GM12878 (cell line): ENCODE results near the gene JAG1. TPM values are rescaled to one million over a fixed set of nuclear protein-coding genes. Genes with fewer than 3 reads are reported as not detected.

Source experiments
- ATAC-seq: fragments of 200-7000 bp; cut with Tn5 transposase; 3 replicates; pipeline ENCODE4 v1.9.1; 2020; ENCODE audit warnings: mild to moderate bottlenecking, moderate library complexity
- BruUV-seq: library from RNA; stranded (reverse); fragments of 400-500 nt; replicated peaks from 2 replicates; lab custom pipeline; 2021; lab: Mats Ljungman, UMichigan
- CTCF ChIA-PET: fragments of 300-600 bp; sonication (Branson Sonifier 250); formaldehyde crosslinking; extraction: SDS; loops from one replicate; lab custom pipeline; 2021; ENCODE audit warnings: inconsistent platforms; lab: Yijun Ruan, JAX
- POLR2A ChIA-PET: fragments of 350-600 bp; formaldehyde crosslinking; extraction: SDS; loops from one replicate; lab custom pipeline; 2021; ENCODE audit warnings: inconsistent platforms; lab: Charles Lee
- RAD21 ChIA-PET: fragments of 300-600 bp; sonication (Branson Sonifier 250); formaldehyde crosslinking; loops from one replicate; lab custom pipeline; 2023; ENCODE audit warnings: antibody characterized with exemption; ENCODE audit not compliant: unreplicated experiment; lab: Charles Lee
- SMC1A ChIA-PET: fragments of 300-600 bp; sonication (Branson Sonifier 250); formaldehyde crosslinking; loops from one replicate; lab custom pipeline; 2023; ENCODE audit not compliant: unreplicated experiment, uncharacterized antibody; lab: Charles Lee
- DNase-seq: peaks from one replicate; pipeline ENCODE4 v3.0.0-alpha.2; 2011; ENCODE audit warnings: low read depth, low spot score
- FAIRE-seq: peaks from 3 replicates; lab custom pipeline; 2011; peaks lifted over from hg19 to GRCh38; lab: Jason Lieb, UNC
- H2AFZ ChIP-seq: 2 replicates; pipeline ENCODE4 v1.6.0; 2011; ENCODE audit warnings: low read depth, low read length, control low read depth; ENCODE audit not compliant: control insufficient read depth
- H3K27ac ChIP-seq: 2 replicates; pipeline ENCODE4 v1.5.1; 2011; ENCODE audit warnings: control low read depth; ENCODE audit not compliant: control insufficient read depth, insufficient read depth
- H3K27me3 ChIP-seq, 2 experiments: replicated peaks in 1 of 2; 2 replicates each; pipeline versions ENCODE4 v1.6.0 to v1.6.1; 2011; ENCODE audit warnings: low read length in 1 of 2; ENCODE audit not compliant: control insufficient read depth in 2 of 2, insufficient read depth in 2 of 2
- H3K36me3 ChIP-seq, 2 experiments: 2 replicates each; pipeline ENCODE4 v1.5.1; 2011; ENCODE audit warnings: low read length in 1 of 2; ENCODE audit not compliant: control insufficient read depth in 2 of 2, insufficient read depth in 2 of 2
- H3K4me1 ChIP-seq: 2 replicates; pipeline ENCODE4 v1.6.1; 2011; ENCODE audit warnings: mild to moderate bottlenecking, low read length, moderate library complexity, mixed read lengths; ENCODE audit not compliant: control insufficient read depth, insufficient read depth
- H3K4me2 ChIP-seq: 2 replicates; pipeline ENCODE4 v1.6.0; 2011; ENCODE audit warnings: control low read depth; ENCODE audit not compliant: control insufficient read depth, insufficient read depth
- H3K4me3 ChIP-seq: fragments of 200-600 bp; sonication (generic); 2 replicates; pipeline ENCODE4 v1.5.1; 2016
- H3K79me2 ChIP-seq: 2 replicates; pipeline ENCODE4 v1.6.0; 2011; ENCODE audit warnings: low read length; ENCODE audit not compliant: control insufficient read depth, insufficient read depth
- H3K9ac ChIP-seq: 2 replicates; pipeline ENCODE4 v1.8.0; 2011; ENCODE audit warnings: low read length, control low read depth, mixed read lengths; ENCODE audit not compliant: control insufficient read depth, insufficient read depth
- H3K9me3 ChIP-seq: replicated peaks from 3 replicates; pipeline ENCODE4 v1.5.1; 2011; ENCODE audit warnings: mild to moderate bottlenecking, low read length; ENCODE audit not compliant: control insufficient read depth, insufficient read depth
- H4K20me1 ChIP-seq: 2 replicates; pipeline ENCODE4 v1.6.0; 2011; ENCODE audit not compliant: control insufficient read depth, insufficient read depth
- ASH2L ChIP-seq: fragments of 300-600, 200-600 bp; sonication (generic); IDR thresholded peaks from 2 replicates; pipeline ENCODE4 v1.6.1; 2017; ENCODE audit warnings: low read depth, mild to moderate bottlenecking, borderline replicate concordance
- BHLHE40 ChIP-seq, 2 experiments: fragments of 450-650 bp in 1 of 2; IDR thresholded peaks; 2 replicates each; pipeline ENCODE4 v1.6.1; 2011 to 2017; ENCODE audit warnings: low read depth in 2 of 2, borderline replicate concordance in 1 of 2, improper control_type of control experiment in 1 of 2, low read length in 1 of 2, mild to moderate bottlenecking in 1 of 2
- CHD4 ChIP-seq: fragments of 200-600 bp; sonication (generic); IDR thresholded peaks from 2 replicates; pipeline ENCODE4 v1.6.1; 2016; ENCODE audit warnings: mild to moderate bottlenecking
- MEF2A ChIP-seq: IDR thresholded peaks from 2 replicates; pipeline ENCODE4 v1.6.1; 2011; ENCODE audit warnings: low read depth, mild to moderate bottlenecking, low read length, moderate library complexity; ENCODE audit not compliant: insufficient read depth
- MTA2 ChIP-seq: fragments of 450-650 bp; IDR thresholded peaks from 2 replicates; pipeline ENCODE4 v1.6.1; 2016; ENCODE audit warnings: low read depth, mild to moderate bottlenecking, moderate library complexity
- TCF7 ChIP-seq: IDR thresholded peaks from 2 replicates; pipeline ENCODE4 v1.6.1; 2014; ENCODE audit warnings: antibody characterized with exemption, borderline replicate concordance
- ZNF384 ChIP-seq: IDR thresholded peaks from 2 replicates; pipeline ENCODE4 v1.6.1; 2012; ENCODE audit warnings: low read depth, mild to moderate bottlenecking, low read length, improper control_type of control experiment, borderline replicate concordance
- ZNF622 ChIP-seq: fragments of 450-650 bp; IDR thresholded peaks from 2 replicates; pipeline ENCODE4 v1.6.1; 2017; ENCODE audit warnings: mild to moderate bottlenecking, inconsistent platforms
- WGBS: methylation state at CpG from one replicate; pipeline ENCODE4 v1.1.6; 2016; ENCODE audit warnings: low lambda C conversion rate; ENCODE audit not compliant: insufficient replicate concordance, insufficient coverage; ENCODE audit errors: missing lambda C conversion rate; 5-methylcytosine and 5-hydroxymethylcytosine counted together
- in situ Hi-C: fragments of 300-500 bp; cut with MboI; formaldehyde crosslinking; loops from 9 replicates; pipeline ENCODE4 v1.14.3; 2018; ENCODE audit warnings: mixed read lengths
- intact Hi-C: fragments of 100-400 bp; cut with micrococcal nuclease; formaldehyde crosslinking; loops from one replicate; pipeline ENCODE4 v1.14.2; 2022; ENCODE audit not compliant: unreplicated experiment
- polyA plus RNA-seq, 11 experiments: library from polyadenylated mRNA; depleted of rRNA in 4 of 11; unstranded in 6 of 11; stranded (reverse) in 5 of 11; fragments of >200 nt; fragmentation: Nextera tagmentation in 4 of 11; fragmentation: Illumina TruSeq in 1 of 11; extraction: Ambion mirVana in 4 of 11; extraction: Trizol in 1 of 11; gene quantifications; 1 replicate in 1 of 11; 2 replicates in 10 of 11; pipeline versions ENCODE4 v1.2.1 to v1.2.3, GENCODE V29; 2011 to 2016; ENCODE audit warnings: inconsistent platforms in 2 of 11, missing spikeins in 2 of 11, low read depth in 1 of 11
- total RNA-seq, 4 experiments: library from RNA; depleted of rRNA in 3 of 4; stranded (reverse); fragments of >200 nt in 3 of 4; fragmentation: Illumina TruSeq in 1 of 4; extraction: Trizol in 1 of 4; gene quantifications; 2 replicates each; pipeline versions ENCODE4 v1.2.1 to v1.2.3, GENCODE V29; 2013 to 2021
- TF ChIP-seq, protein P1 (sequence below): fragments of 450-650 bp; IDR thresholded peaks from 2 replicates; pipeline ENCODE4 v1.6.1; 2017; ENCODE audit warnings: borderline replicate concordance
- TF ChIP-seq, protein P2 (sequence below): fragments of 150-350 bp; IDR thresholded peaks from 2 replicates; pipeline ENCODE4 v1.6.1; 2016; ENCODE audit warnings: low read depth, low read length
- TF ChIP-seq, protein P3 (sequence below): IDR thresholded peaks from 2 replicates; pipeline ENCODE4 v1.6.1; 2012; ENCODE audit warnings: low read length, inconsistent platforms

The JAG1 gene
- total and polyA plus RNA-seq, 10 of the 15 experiments (the other 5 are each of a cell fraction or from before 2014, with no cell fraction given), result 0.66 to 6.9 (median 1.8) TPM

DNA sequence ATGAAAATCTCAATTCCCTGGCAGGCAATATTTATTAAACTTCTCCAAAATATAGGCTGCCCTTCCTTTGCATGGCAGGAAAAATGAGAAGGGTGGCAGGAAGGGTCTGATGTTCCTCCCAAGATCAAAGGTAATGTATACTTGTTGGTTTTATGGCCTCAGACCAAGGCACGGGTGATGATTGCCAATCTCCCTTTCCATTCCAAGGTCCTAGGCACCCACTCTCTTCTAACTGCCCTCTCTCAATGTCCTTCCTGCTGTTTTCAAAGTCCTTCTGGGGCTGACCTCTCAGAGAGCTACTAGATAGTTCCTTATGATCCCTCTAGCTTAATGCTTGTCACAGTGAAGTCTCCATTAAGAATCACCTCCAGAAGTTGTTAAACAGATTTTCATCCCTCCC lies 15.6 kb upstream of the JAG1 start:
- Histone ChIP-seq H3K9me3 (no peaks in the 10 kb centered on the region), H3K79me2 (no peaks in the 10 kb centered on the region), H2AFZ (no peak overlapping the region), H3K27me3 (peaks cover 0 to 7% of the 10 kb centered on the region in 2 experiments; a peak in 1 of 4 replicates), H3K4me1 (no peaks in the 10 kb centered on the region), H4K20me1 (no peaks in the 10 kb centered on the region), H3K9ac (no peak overlapping the region), H3K4me3 (no peak overlapping the region), H3K27ac (no peak overlapping the region), H3K36me3 (no peaks in the 10 kb centered on the region), H3K4me2 (no peak overlapping the region)
- DNase-seq (no peak), FAIRE-seq (no peak), ATAC-seq (no peak)
- ChIA-PET SMC1A (no interaction called here), POLR2A (no interaction called here), CTCF (interaction anchor here (1.2 kb wide), 1 partner anchor 8 kb away, joined by 4 read pairs; no protein-coding TSS in a partner anchor), RAD21 (no interaction called here)
- TF ChIP-seq ZNF384 (no peak), ZNF622 (no peak), MTA2 (no peak)
- TF ChIP-seq, protein P1, sequence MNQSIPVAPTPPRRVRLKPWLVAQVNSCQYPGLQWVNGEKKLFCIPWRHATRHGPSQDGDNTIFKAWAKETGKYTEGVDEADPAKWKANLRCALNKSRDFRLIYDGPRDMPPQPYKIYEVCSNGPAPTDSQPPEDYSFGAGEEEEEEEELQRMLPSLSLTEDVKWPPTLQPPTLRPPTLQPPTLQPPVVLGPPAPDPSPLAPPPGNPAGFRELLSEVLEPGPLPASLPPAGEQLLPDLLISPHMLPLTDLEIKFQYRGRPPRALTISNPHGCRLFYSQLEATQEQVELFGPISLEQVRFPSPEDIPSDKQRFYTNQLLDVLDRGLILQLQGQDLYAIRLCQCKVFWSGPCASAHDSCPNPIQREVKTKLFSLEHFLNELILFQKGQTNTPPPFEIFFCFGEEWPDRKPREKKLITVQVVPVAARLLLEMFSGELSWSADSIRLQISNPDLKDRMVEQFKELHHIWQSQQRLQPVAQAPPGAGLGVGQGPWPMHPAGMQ, result no peak
- intact Hi-C loops, result no loop called here
- BruUV-seq, result no TSS peak
- WGBS, result 93% methylated on average over 1 of the region's 1 CpG
- in situ Hi-C loops, result no loop called here

DNA sequence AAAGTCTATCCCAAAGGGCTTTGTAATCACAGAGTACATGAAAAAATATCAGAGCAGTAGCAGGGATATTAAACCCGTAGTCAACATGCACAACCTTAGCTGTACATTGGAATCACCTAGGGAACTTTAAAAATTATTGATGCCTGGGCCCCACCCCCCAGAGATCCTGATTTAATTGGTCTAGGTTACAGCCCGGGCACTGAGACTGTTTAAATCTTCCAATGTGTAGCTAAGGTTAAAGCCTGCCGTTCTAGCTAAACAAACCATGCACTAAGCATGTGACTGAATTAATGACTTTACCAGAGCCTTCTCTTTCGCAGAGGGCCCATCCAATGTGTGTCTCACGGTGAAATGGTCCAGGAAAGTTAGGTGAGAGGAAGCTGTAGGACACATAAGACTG lies 14.1 kb upstream of the JAG1 start:
- DNase-seq, result no peak
- Histone ChIP-seq H4K20me1 (no peaks in the 10 kb centered on the region), H3K27ac (no peak overlapping the region), H3K27me3 (peaks cover 0 to 7% of the 10 kb centered on the region in 2 experiments; a peak in 1 of 4 replicates), H3K4me1 (no peaks in the 10 kb centered on the region), H3K4me3 (no peak overlapping the region), H3K9me3 (no peaks in the 10 kb centered on the region), H3K4me2 (no peak overlapping the region), H3K79me2 (no peaks in the 10 kb centered on the region), H3K9ac (no peak overlapping the region), H2AFZ (no peak overlapping the region), H3K36me3 (no peaks in the 10 kb centered on the region)
- ChIA-PET POLR2A (interaction anchor here (0.6 kb wide), 1 partner anchor 412 kb away, joined by 5 read pairs; no protein-coding TSS in a partner anchor), SMC1A (interaction anchor here (1.4 to 1.5 kb wide), 2 partner anchors 12 to 220 kb away, joined by 4 to 5 read pairs; no protein-coding TSS in a partner anchor), CTCF (interaction anchor here (0.6 to 1.0 kb wide), 3 partner anchors 14 to 200 kb away, joined by 3 read pairs; no protein-coding TSS in a partner anchor), RAD21 (no interaction called here)
- WGBS, result 24% methylated on average over 5 of the region's 5 CpGs
- FAIRE-seq, result no peak
- BruUV-seq, result no TSS peak
- no peak for ATAC-seq
- in situ Hi-C loops (no loop called here), intact Hi-C loops (no loop called here)
- TF ChIP-seq, protein P2, sequence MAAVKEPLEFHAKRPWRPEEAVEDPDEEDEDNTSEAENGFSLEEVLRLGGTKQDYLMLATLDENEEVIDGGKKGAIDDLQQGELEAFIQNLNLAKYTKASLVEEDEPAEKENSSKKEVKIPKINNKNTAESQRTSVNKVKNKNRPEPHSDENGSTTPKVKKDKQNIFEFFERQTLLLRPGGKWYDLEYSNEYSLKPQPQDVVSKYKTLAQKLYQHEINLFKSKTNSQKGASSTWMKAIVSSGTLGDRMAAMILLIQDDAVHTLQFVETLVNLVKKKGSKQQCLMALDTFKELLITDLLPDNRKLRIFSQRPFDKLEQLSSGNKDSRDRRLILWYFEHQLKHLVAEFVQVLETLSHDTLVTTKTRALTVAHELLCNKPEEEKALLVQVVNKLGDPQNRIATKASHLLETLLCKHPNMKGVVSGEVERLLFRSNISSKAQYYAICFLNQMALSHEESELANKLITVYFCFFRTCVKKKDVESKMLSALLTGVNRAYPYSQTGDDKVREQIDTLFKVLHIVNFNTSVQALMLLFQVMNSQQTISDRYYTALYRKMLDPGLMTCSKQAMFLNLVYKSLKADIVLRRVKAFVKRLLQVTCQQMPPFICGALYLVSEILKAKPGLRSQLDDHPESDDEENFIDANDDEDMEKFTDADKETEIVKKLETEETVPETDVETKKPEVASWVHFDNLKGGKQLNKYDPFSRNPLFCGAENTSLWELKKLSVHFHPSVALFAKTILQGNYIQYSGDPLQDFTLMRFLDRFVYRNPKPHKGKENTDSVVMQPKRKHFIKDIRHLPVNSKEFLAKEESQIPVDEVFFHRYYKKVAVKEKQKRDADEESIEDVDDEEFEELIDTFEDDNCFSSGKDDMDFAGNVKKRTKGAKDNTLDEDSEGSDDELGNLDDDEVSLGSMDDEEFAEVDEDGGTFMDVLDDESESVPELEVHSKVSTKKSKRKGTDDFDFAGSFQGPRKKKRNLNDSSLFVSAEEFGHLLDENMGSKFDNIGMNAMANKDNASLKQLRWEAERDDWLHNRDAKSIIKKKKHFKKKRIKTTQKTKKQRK, result no peak
- TF ChIP-seq TCF7 (no peak), ASH2L (no peak), CHD4 (no peak), BHLHE40 (IDR thresholded peaks at IDR 0.05; ENCODE audit: borderline replicate concordance in 1 of 2, low read depth in 2 of 2, low read length in 1 of 2) (no peak), MEF2A (no peak)
- TF ChIP-seq, protein P3, sequence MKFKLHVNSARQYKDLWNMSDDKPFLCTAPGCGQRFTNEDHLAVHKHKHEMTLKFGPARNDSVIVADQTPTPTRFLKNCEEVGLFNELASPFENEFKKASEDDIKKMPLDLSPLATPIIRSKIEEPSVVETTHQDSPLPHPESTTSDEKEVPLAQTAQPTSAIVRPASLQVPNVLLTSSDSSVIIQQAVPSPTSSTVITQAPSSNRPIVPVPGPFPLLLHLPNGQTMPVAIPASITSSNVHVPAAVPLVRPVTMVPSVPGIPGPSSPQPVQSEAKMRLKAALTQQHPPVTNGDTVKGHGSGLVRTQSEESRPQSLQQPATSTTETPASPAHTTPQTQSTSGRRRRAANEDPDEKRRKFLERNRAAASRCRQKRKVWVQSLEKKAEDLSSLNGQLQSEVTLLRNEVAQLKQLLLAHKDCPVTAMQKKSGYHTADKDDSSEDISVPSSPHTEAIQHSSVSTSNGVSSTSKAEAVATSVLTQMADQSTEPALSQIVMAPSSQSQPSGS, result no peak
